ENCODE results near the gene GSE1.

The GSE1 gene

GRCh38 chr16:85636234-85636812, 23.2 kb downstream of the GSE1 start:
- DNase-seq = no peak

GRCh38 chr16:85637061-85637807, 24.1 kb downstream of the GSE1 start:
- DNase-seq = no peak

- no peak for DNase-seq
Observed at GRCh38 chr16:85637808-85638647, 24.9 kb downstream of the GSE1 start.

- no peak for DNase-seq
Observed at GRCh38 chr16:85638695-85639409, 25.7 kb downstream of the GSE1 start.

GRCh38 chr16:85639529-85640253, 26.6 kb downstream of the GSE1 start:
- peak; percentile 25 to 49 for DNase-seq

- DNase-seq = no peak
Observed at GRCh38 chr16:85640254-85640558, 27.1 kb downstream of the GSE1 start.

- DNase-seq = no peak
Observed at GRCh38 chr16:85640585-85640984, 27.5 kb downstream of the GSE1 start.

- no peak for DNase-seq
Observed at GRCh38 chr16:85641305-85641704, 28.2 kb downstream of the GSE1 start.

- no peak for DNase-seq
Observed at GRCh38 chr16:85641776-85642176, 28.7 kb downstream of the GSE1 start.

GRCh38 chr16:85642762-85643358, 29.7 kb downstream of the GSE1 start:
- DNase-seq = no peak

GRCh38 chr16:85643631-85644030, 30.5 kb downstream of the GSE1 start:
- no peak for DNase-seq

- DNase-seq = no peak
Observed at GRCh38 chr16:85644093-85644712, 31.1 kb downstream of the GSE1 start.

- no peak for DNase-seq
Observed at GRCh38 chr16:85645021-85645589, 32.0 kb downstream of the GSE1 start.

- no peak for DNase-seq
Observed at GRCh38 chr16:85646358-85646907, 33.3 kb downstream of the GSE1 start.

- DNase-seq = no peak
Observed at GRCh38 chr16:85646976-85647375, 33.9 kb downstream of the GSE1 start.

- no peak for DNase-seq
Observed at GRCh38 chr16:85648070-85648714, 35.1 kb downstream of the GSE1 start.

GRCh38 chr16:85648805-85649204, 35.7 kb downstream of the GSE1 start:
- DNase-seq = no peak

- DNase-seq = no peak
Observed at GRCh38 chr16:85649411-85650134, 36.5 kb downstream of the GSE1 start.

GRCh38 chr16:85650135-85650843, 37.2 kb downstream of the GSE1 start:
- DNase-seq = no peak
